Stimulated activated CD4-positive, alpha-beta T cell treated with anti-CD3 and anti-CD28 coated beads, TNF-alpha, amount 100 ng/mL, for 24 hours (primary cell): ENCODE measurements around the gene C6orf47.

ENCODE experiments used
- DNase-seq, 3 experiments: peaks; one replicate each; pipeline ENCODE4 v3.0.0-alpha.2; 2020; ENCODE audit warnings: low read depth in 3 of 3

The C6orf47 gene

DNA sequence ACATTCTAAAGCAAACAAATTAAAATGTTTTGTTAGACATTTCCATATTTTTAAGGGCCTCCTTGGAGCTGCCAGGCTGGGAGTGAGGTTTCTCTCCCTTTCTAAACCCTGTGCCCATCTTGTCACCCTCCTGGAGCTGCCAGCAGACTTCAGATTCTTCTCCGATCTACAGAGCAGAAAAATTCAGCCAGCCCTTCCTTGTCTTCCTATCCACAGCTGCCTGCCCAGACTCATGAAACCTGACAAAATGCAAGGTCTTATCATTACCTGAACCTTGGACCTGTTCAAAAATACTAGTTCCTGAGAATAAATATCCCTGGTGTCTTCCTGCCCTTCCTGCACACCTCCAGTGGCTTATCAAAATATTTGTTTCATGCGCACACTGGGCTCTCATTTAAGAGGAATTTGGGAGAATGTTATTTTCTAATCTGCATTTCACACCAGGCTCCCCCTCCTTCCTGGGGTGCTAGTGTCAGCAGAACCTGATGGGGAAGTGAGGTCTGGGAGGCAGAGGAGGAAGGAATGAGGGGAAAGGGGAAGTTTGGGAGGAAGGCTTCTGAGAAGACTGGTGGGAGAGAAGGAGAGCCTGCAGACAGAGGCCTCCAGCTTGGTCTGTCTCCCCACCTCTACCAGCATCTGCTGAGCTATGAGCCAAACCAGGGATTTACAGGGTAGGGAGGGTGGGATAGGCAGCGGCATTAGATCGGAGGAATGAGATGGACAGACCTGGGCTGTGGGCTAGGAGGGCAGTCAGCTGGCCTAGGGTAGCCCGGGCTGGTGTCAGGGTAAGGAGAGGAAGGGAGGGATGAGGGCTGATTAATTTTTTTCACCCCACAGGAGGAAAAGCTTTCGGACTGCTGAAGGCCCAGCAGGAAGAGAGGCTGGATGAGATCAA is 45.6 kb downstream of the C6orf47 start, which contains the start of gene AIF1:
Gene AIF1 (plus strand): TSS at position 551 of the 895 bp plus-strand sequence. CDS start 96 bp downstream, at position 647.
- DNase-seq: no peak

GRCh38 chr6:31614075-31614619 is 46.4 kb downstream of the C6orf47 start:
- no peak for DNase-seq

GRCh38 chr6:31610968-31611367 is 49.6 kb downstream of the C6orf47 start:
- no peak for DNase-seq

DNA sequence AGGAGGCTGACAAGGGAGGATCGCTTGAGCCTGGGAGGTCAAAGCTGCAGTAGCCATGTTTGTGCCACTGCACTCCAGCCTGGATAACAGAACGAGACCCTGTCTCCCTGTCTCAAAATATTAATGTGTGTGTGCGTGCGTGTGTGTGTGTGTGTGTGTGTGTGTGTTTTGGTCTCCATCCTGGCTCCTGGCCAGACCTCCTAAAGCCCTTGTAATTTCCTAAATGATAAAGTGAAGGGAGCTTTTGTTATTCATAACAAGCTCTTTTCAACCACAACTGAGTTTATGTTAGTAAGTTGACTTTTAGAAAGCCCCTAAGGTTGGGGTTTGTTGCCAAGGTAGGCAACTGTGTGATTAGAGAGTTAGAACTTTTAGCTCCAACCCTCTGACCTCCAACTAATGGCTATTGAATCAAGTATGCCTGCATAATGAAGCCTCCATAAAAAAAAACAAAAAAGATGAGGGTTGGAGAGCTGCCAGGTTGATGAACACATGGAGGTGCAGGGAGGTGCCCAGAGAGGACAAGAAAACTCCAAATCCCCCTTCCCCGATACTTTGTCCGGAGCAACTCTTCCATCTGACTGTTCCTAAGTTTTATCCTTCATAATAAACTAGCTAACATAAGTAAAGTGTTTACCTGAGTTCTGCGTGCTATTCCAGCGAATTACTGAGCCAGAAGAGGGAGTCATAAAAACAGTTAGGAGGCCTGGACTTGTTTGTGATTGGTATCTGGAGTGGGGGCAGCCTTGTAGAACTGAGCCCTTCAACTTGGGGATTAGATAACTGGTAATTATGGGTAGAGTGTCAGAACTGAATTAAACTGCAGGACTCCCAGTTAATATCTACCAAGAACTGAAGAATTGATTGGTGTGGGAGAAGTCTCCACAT is 50.8 kb downstream of the C6orf47 start:
- DNase-seq: no peak
